A549 (cell line): ENCODE data around the gene MLX. TPM values are rescaled to one million over a fixed set of nuclear protein-coding genes. Genes with fewer than 3 reads are reported as not detected.

ENCODE experiments used
- ATAC-seq, 2 experiments: fragments of 200-7000 bp in 1 of 2; fragments of >200 bp in 1 of 2; cut with Nextera tagmentation in 1 of 2; cut with Tn5 transposase in 1 of 2; 3 replicates each; pipeline versions ENCODE4 v1.8.0 to v1.9.1; 2018 to 2020; ENCODE audit warnings: mild to moderate bottlenecking in 1 of 2, moderate library complexity in 1 of 2
- CTCF ChIA-PET: fragments of 300-600 bp; sonication (Branson Sonifier 250); formaldehyde crosslinking; extraction: SDS; loops from one replicate; lab custom pipeline; 2021; ENCODE audit warnings: antibody characterized with exemption, inconsistent platforms; lab: Yijun Ruan, JAX
- POLR2A ChIA-PET: fragments of 350-600 bp; formaldehyde crosslinking; extraction: SDS; loops from one replicate; lab custom pipeline; 2021; ENCODE audit warnings: antibody characterized with exemption, inconsistent platforms; lab: Yijun Ruan, JAX
- DNase-seq, 2 experiments: peaks; one replicate each; pipeline versions ENCODE4 v3.0.0 to v3.0.0-alpha.2; 2011 to 2016; ENCODE audit warnings: low read depth in 1 of 2, low spot score in 1 of 2
- FAIRE-seq: peaks from 2 replicates; lab custom pipeline; 2011; peaks lifted over from hg19 to GRCh38; lab: Jason Lieb, UNC
- H3K27ac ChIP-seq, 2 experiments: fragments of >200 bp; sonication (Bioruptor Twin); formaldehyde crosslinking; 3 replicates each; pipeline ENCODE4 v1.5.1; 2016 to 2017
- H3K4me1 ChIP-seq: fragments of >200 bp; sonication (Bioruptor Twin); formaldehyde crosslinking; 3 replicates; pipeline ENCODE4 v1.6.1; 2016
- H3K4me2 ChIP-seq: fragments of >200 bp; sonication (Bioruptor Twin); formaldehyde crosslinking; 3 replicates; pipeline ENCODE4 v1.6.1; 2016
- H3K4me3 ChIP-seq: fragments of >200 bp; sonication (Bioruptor Twin); formaldehyde crosslinking; 3 replicates; pipeline ENCODE4 v1.5.1; 2016
- H3K9me3 ChIP-seq: fragments of >200 bp; sonication (Bioruptor Twin); formaldehyde crosslinking; 3 replicates; pipeline ENCODE4 v1.6.1; 2016
- BCL3 ChIP-seq: fragments of >200 bp; sonication (Bioruptor Twin); formaldehyde crosslinking; IDR thresholded peaks from 3 replicates; pipeline ENCODE4 v1.6.1; 2016
- BHLHE40 ChIP-seq: IDR thresholded peaks from 2 replicates; pipeline ENCODE4 v1.6.1; 2012; ENCODE audit warnings: low read depth, low read length, inconsistent platforms
- CEBPB ChIP-seq, 2 experiments: fragments of >200 bp in 1 of 2; sonication (Bioruptor Twin) in 1 of 2; formaldehyde crosslinking in 1 of 2; IDR thresholded peaks; 2 replicates each; pipeline ENCODE4 v1.6.1; 2012 to 2016
- CHD4 ChIP-seq: fragments of 200-600 bp; sonication (generic); IDR thresholded peaks from 2 replicates; pipeline ENCODE4 v1.6.1; 2016; ENCODE audit warnings: antibody characterized with exemption, mild to moderate bottlenecking, borderline replicate concordance
- E2F6 ChIP-seq: IDR thresholded peaks from 2 replicates; pipeline ENCODE4 v1.6.1; 2012; ENCODE audit warnings: low read depth, borderline replicate concordance
- EHF ChIP-seq: fragments of 250-450 bp; sonication (Bioruptor Pico); IDR thresholded peaks from 2 replicates; pipeline ENCODE4 v1.5.0; 2020; ENCODE audit warnings: mild to moderate bottlenecking
- EP300 ChIP-seq, 2 experiments: fragments of >200 bp; sonication (Bioruptor Twin); formaldehyde crosslinking; IDR thresholded peaks; 2 replicates in 1 of 2; 3 replicates in 1 of 2; pipeline ENCODE4 v1.6.1; 2016 to 2017
- ESRRA ChIP-seq: fragments of 150-350 bp; IDR thresholded peaks from 2 replicates; pipeline ENCODE4 v1.6.1; 2014; ENCODE audit warnings: mild to moderate bottlenecking, low read length, borderline replicate concordance
- FOSL2 ChIP-seq, 2 experiments: fragments of 450-650 bp in 1 of 2; fragments of >200 bp in 1 of 2; sonication (Bioruptor Twin) in 1 of 2; formaldehyde crosslinking; IDR thresholded peaks; 2 replicates each; pipeline versions ENCODE4 v1.5.0 to v1.6.1; 2016 to 2020; ENCODE audit warnings: mild to moderate bottlenecking in 1 of 2, moderate library complexity in 1 of 2
- FOXS1 ChIP-seq: fragments of 250-450 bp; sonication (Bioruptor Pico); IDR thresholded peaks from 2 replicates; pipeline ENCODE4 v1.5.0; 2020; ENCODE audit warnings: mild to moderate bottlenecking, moderate library complexity
- GATA3 ChIP-seq: IDR thresholded peaks from 2 replicates; pipeline ENCODE4 v1.6.1; 2012; ENCODE audit warnings: borderline replicate concordance
- HES2 ChIP-seq: fragments of >200 bp; sonication (Bioruptor Twin); formaldehyde crosslinking; IDR thresholded peaks from 2 replicates; pipeline ENCODE4 v1.6.1; 2016
- HMGXB4 ChIP-seq: fragments of 250-450 bp; sonication (Bioruptor Pico); IDR thresholded peaks from 2 replicates; pipeline ENCODE4 v1.5.0; 2021; ENCODE audit warnings: mild to moderate bottlenecking, moderate library complexity, borderline replicate concordance
- HOXA7 ChIP-seq: fragments of 250-450 bp; sonication (Bioruptor Pico); IDR thresholded peaks from 2 replicates; pipeline ENCODE4 v1.5.0; 2020; ENCODE audit warnings: mild to moderate bottlenecking, moderate library complexity
- HOXB5 ChIP-seq: fragments of 250-450 bp; sonication (Bioruptor Pico); IDR thresholded peaks from 2 replicates; pipeline ENCODE4 v1.5.0; 2020; ENCODE audit warnings: mild to moderate bottlenecking, moderate library complexity
- JUN ChIP-seq, 2 experiments: fragments of >200 bp; sonication (Bioruptor Twin); formaldehyde crosslinking; IDR thresholded peaks; 2 replicates in 1 of 2; 3 replicates in 1 of 2; pipeline ENCODE4 v1.6.1; 2016 to 2017
- JUNB ChIP-seq: fragments of >200 bp; sonication (Bioruptor Twin); formaldehyde crosslinking; IDR thresholded peaks from 2 replicates; pipeline ENCODE4 v1.6.1; 2016
- KDM1A ChIP-seq: fragments of 200-600 bp; sonication (generic); IDR thresholded peaks from 2 replicates; pipeline ENCODE4 v1.6.1; 2016; ENCODE audit warnings: low read depth, mild to moderate bottlenecking
- KDM5A ChIP-seq: fragments of 200-600 bp; sonication (generic); IDR thresholded peaks from 2 replicates; pipeline ENCODE4 v1.6.1; 2016; ENCODE audit warnings: antibody characterized with exemption, mild to moderate bottlenecking
- MYC ChIP-seq: IDR thresholded peaks from 2 replicates; pipeline ENCODE4 v1.6.1; 2012; ENCODE audit warnings: mild to moderate bottlenecking, inconsistent platforms, low read length, improper control_type of control experiment, borderline replicate concordance
- PHF8 ChIP-seq: fragments of 200-600 bp; sonication (generic); IDR thresholded peaks from 2 replicates; pipeline ENCODE4 v1.6.1; 2016; ENCODE audit warnings: low read depth, mild to moderate bottlenecking, antibody characterized with exemption, moderate library complexity, borderline replicate concordance
- RAD21 ChIP-seq, 2 experiments: fragments of >200 bp in 1 of 2; sonication (Bioruptor Twin) in 1 of 2; formaldehyde crosslinking in 1 of 2; IDR thresholded peaks in 1 of 2; conservative IDR thresholded peaks in 1 of 2; 2 replicates in 1 of 2; 3 replicates in 1 of 2; pipeline ENCODE4 v1.6.1; 2012 to 2018; ENCODE audit warnings: inconsistent platforms in 1 of 2
- RARB ChIP-seq: fragments of 250-450 bp; sonication (Bioruptor Pico); IDR thresholded peaks from 2 replicates; pipeline ENCODE4 v1.8.0; 2021; ENCODE audit warnings: mild to moderate bottlenecking, moderate library complexity
- RCOR1 ChIP-seq: fragments of 150-350 bp; IDR thresholded peaks from 2 replicates; pipeline ENCODE4 v1.6.1; 2014; ENCODE audit warnings: antibody characterized with exemption, low read length, low read depth
- TFCP2L1 ChIP-seq: fragments of 250-450 bp; sonication (Bioruptor Pico); IDR thresholded peaks from 2 replicates; pipeline ENCODE4 v1.5.0; 2021; ENCODE audit warnings: mild to moderate bottlenecking
- USF2 ChIP-seq: fragments of 450-650 bp; IDR thresholded peaks from 2 replicates; pipeline ENCODE4 v1.6.1; 2014; ENCODE audit warnings: antibody characterized with exemption
- WGBS: methylation state at CpG from one replicate; pipeline ENCODE4 v1.1.6; 2017; ENCODE audit errors: missing lambda C conversion rate; 5-methylcytosine and 5-hydroxymethylcytosine counted together
- polyA plus RNA-seq, 4 experiments: library from polyadenylated mRNA; depleted of rRNA in 3 of 4; stranded (reverse); fragments of >200 nt; fragmentation: RNase III in 1 of 4; extraction: RNeasy Plus Mini Kit Qiagen cat#74134 plus additional on column Dnase treatment in 1 of 4; gene quantifications; 2 replicates in 3 of 4; 3 replicates in 1 of 4; pipeline ENCODE4 v1.2.3, GENCODE V29; 2011 to 2017

Gene MLX
- polyA plus RNA-seq, 2 of the 4 experiments (the other 2 are of a cell fraction) = 46.3 to 48.0 TPM

GRCh38 chr17:42574463-42574862 is 7.6 kb downstream of the MLX start:
- CTCF ChIA-PET = interaction anchor here (0.6 to 15.8 kb wide), 6 partner anchors 16 to 528 kb away, joined by 3 to 394 read pairs (median 3); partner anchors contain the start of genes AOC2, CCR10, PLEKHH3 and RETREG3
- Histone ChIP-seq H3K4me3 (no peak overlapping the region), H3K4me1 (peaks cover 20% of the 10 kb centered on the region; the same call in 2 of the 3 replicates), H3K9me3 (no peaks in the 10 kb centered on the region)
- FAIRE-seq (no peak), ATAC-seq (no peak), DNase-seq (no peak)
- TF ChIP-seq MYC (no peak), RAD21 (conservative IDR thresholded peaks at IDR 0.05 in 1 of 2, IDR thresholded peaks at IDR 0.05 in 1 of 2) (no peak), JUNB (no peak), GATA3 (no peak), RARB (no peak), USF2 (no peak), EP300 (IDR thresholded peaks at IDR 0.05) (no peak), FOSL2 (IDR thresholded peaks at IDR 0.05) (no peak), FOSL2 (CRISPR knock-in tag; IDR thresholded peaks at IDR 0.05) (no peak)
- TF ChIP-seq, all 56 proteins: peak for 0
- Histone ChIP-seq H3K27ac (no peak overlapping the region), H3K4me2 (no peak overlapping the region)
- 77% methylated on average over 3 of the region's 3 CpGs for WGBS
- POLR2A ChIA-PET = interaction anchor here (0.5 kb wide), 1 partner anchor 613 kb away, joined by 3 read pairs; no protein-coding TSS in a partner anchor

GRCh38 chr17:42577140-42577531 is 10.2 kb downstream of the MLX start:
- no peak for FAIRE-seq
- 2% methylated on average over 18 of the region's 18 CpGs for WGBS

GRCh38 chr17:42577532-42578281 is 10.8 kb downstream of the MLX start, which contains the start of gene PSMC3IP:
TSS of gene PSMC3IP (minus strand) at chr17:42577729. CDS start at chr17:42577686, 43 bp downstream.
- FAIRE-seq = no peak
- H3K4me1 ChIP-seq = peaks cover 20% of the 10 kb centered on the region; the same call in 2 of the 3 replicates
- peak; percentile 96 to 99 for DNase-seq
- peak within 1 kb of the TSS; percentile 92 for H3K4me2 ChIP-seq
- H3K27ac ChIP-seq = peak within 1 kb of the TSS; percentile 87 to 94
- WGBS = 3% methylated on average over 44 of the region's 52 CpGs
- H3K9me3 ChIP-seq = no peaks in the 10 kb centered on the region
- ChIA-PET CTCF (interaction anchor here (0.5 to 15.8 kb wide), 84 partner anchors 12 to 619 kb away, joined by 3 to 394 read pairs (median 5); partner anchors contain the start of genes AOC2, BECN1, CAVIN1 and CCR10), POLR2A (interaction anchor here (0.5 to 3.0 kb wide), 19 partner anchors 11 to 420 kb away, joined by 3 to 51 read pairs (median 5); partner anchors contain the start of genes BECN1, MLX, NAGLU and PLEKHH3)
- ATAC-seq = peak; percentile 90 to 95
- peak within 1 kb of the TSS; percentile 73 for H3K4me3 ChIP-seq
- TF ChIP-seq BCL3 (peak; percentile 77; the same call in 1 of the 3 replicates), KDM1A (no peak), HOXA7 (CRISPR knock-in tag) (no peak), HMGXB4 (CRISPR knock-in tag) (peak; percentile 76; the same call in 1 of the 2 replicates), ESRRA (peak; percentile 65; the same call in 1 of the 2 replicates), TFCP2L1 (CRISPR knock-in tag) (no peak), FOSL2 (IDR thresholded peaks at IDR 0.05) (no peak), FOSL2 (CRISPR knock-in tag; IDR thresholded peaks at IDR 0.05) (peak; percentile 27), CEBPB (IDR thresholded peaks at IDR 0.05) (no peak), PHF8 (peak; percentile 70; the same call in 1 of the 2 replicates), JUN (IDR thresholded peaks at IDR 0.05) (peak; percentile 80 to 89)

More at GRCh38 chr17:42577140-42577531, 10.2 kb downstream of the MLX start:
- ChIA-PET CTCF (interaction anchor here (1.1 to 15.8 kb wide), 32 partner anchors 11 to 255 kb away, joined by 3 to 394 read pairs (median 13); partner anchors contain the start of genes BECN1, CAVIN1, CCR10 and CNTNAP1), POLR2A (interaction anchor here (0.5 to 3.0 kb wide), 10 partner anchors 11 to 196 kb away, joined by 3 to 51 read pairs (median 11); partner anchors contain the start of genes MLX, NAGLU, PLEKHH3 and RETREG3)
- peaks cover 20% of the 10 kb centered on the region; the same call in 2 of the 3 replicates for H3K4me1 ChIP-seq
- H3K4me2 ChIP-seq = peak overlapping the region; percentile 92
- TF ChIP-seq RAD21 (conservative IDR thresholded peaks at IDR 0.05 in 1 of 2, IDR thresholded peaks at IDR 0.05 in 1 of 2) = no peak
- no peak for TF ChIP-seq BHLHE40
- TF ChIP-seq FOXS1 (CRISPR knock-in tag) = no peak
- no peak for TF ChIP-seq HOXB5 (CRISPR knock-in tag)
- no peak for TF ChIP-seq E2F6
- no peak for TF ChIP-seq FOSL2 (IDR thresholded peaks at IDR 0.05)
- TF ChIP-seq FOSL2 (CRISPR knock-in tag; IDR thresholded peaks at IDR 0.05) = no peak
- TF ChIP-seq CHD4 = no peak
- no peak for TF ChIP-seq EP300 (IDR thresholded peaks at IDR 0.05)
- no peak for TF ChIP-seq RCOR1
- TF ChIP-seq KDM5A = no peak
- TF ChIP-seq HES2 = no peak
- TF ChIP-seq TFCP2L1 (CRISPR knock-in tag) = no peak
- no peak for TF ChIP-seq EHF (CRISPR knock-in tag)
- DNase-seq (peak in 1 of 2 experiments; percentile 60), ATAC-seq (peak; percentile 44 to 58)
- H3K9me3 ChIP-seq = no peaks in the 10 kb centered on the region
- H3K4me3 ChIP-seq = peak overlapping the region; percentile 73
- peak overlapping the region; percentile 87 to 94 for H3K27ac ChIP-seq
